C4-2B (cell line): ENCODE measurements around the gene ATN1.
A peak's percentile ranks its signal among the peaks of the same experiment; 100 is the strongest.

Experiments used
- CTCF ChIP-seq: fragments of 450-650 bp; conservative IDR thresholded peaks from 2 replicates; pipeline ENCODE4 v1.5.1; 2017; ENCODE audit warnings: mild to moderate bottlenecking
- ZFX ChIP-seq: fragments of 450-650 bp; IDR thresholded peaks from 2 replicates; pipeline ENCODE4 v1.6.1; 2017

GRCh38 chr12:6928022-6928702 lies 403 bp downstream of the ATN1 start:
- no peak for TF ChIP-seq CTCF
- peak; percentile 23; the same call in 1 of the 2 replicates for TF ChIP-seq ZFX
